ENCODE results near the gene KCNQ1.

DNA sequence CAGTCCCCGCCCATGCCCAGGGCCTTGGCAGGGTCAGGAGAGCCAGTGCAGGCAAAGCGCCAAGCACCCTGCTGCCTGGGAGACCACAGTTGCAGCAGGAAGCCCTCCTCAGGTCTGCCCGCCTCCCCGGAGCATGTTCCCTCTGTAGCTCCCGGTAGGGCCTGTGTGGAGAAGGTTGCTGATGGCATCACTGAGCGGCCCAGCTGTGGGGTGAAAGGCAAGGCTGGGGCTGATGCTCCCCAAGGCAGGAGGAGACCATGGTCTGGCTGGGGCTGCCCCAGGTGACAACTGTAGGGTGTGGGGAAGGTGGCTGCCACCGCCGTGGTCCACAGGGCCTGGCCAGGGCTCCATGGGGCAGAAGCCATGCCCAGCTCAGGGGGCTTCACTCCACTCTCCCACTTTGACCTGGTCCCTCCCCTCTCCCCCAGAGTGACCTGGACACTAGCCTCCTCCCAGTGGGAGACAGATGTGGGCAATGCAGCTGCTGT is 387.8 kb downstream of the KCNQ1 start:
- no peak for TF ChIP-seq EZH2 (IDR thresholded peaks at IDR 0.05; ENCODE audit: borderline replicate concordance, low read length)
- TF ChIP-seq, protein P1, sequence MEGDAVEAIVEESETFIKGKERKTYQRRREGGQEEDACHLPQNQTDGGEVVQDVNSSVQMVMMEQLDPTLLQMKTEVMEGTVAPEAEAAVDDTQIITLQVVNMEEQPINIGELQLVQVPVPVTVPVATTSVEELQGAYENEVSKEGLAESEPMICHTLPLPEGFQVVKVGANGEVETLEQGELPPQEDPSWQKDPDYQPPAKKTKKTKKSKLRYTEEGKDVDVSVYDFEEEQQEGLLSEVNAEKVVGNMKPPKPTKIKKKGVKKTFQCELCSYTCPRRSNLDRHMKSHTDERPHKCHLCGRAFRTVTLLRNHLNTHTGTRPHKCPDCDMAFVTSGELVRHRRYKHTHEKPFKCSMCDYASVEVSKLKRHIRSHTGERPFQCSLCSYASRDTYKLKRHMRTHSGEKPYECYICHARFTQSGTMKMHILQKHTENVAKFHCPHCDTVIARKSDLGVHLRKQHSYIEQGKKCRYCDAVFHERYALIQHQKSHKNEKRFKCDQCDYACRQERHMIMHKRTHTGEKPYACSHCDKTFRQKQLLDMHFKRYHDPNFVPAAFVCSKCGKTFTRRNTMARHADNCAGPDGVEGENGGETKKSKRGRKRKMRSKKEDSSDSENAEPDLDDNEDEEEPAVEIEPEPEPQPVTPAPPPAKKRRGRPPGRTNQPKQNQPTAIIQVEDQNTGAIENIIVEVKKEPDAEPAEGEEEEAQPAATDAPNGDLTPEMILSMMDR (IDR thresholded peaks at IDR 0.05; ENCODE audit: low read length): no peak
